Measurements from ENCODE around the gene PRKCE. TPM values are rescaled to one million over a fixed set of nuclear protein-coding genes. Genes with fewer than 3 reads are reported as not detected.

The PRKCE gene
- total and polyA plus RNA-seq, 7 donors, result 3.0 to 21.9 (median 15.8) TPM

GRCh38 chr2:45680351-45680967, 29.0 kb downstream of the PRKCE start:
- Histone ChIP-seq H3K27ac (peak overlapping the region in 1 of 4 donors; percentile 16), H3K36me3 (no peaks in the 10 kb centered on the region), H3K9me3 (no peaks in the 10 kb centered on the region), H3K4me1 (peaks cover 3 to 62% (median 37%) of the 10 kb centered on the region in 4 donors), H3K27me3 (no peaks in the 10 kb centered on the region), H3K4me3 (no peak overlapping the region)
- intact Hi-C loops (cut with DNase I), result no loop called here
- TF ChIP-seq POLR2AphosphoS5 (IDR thresholded peaks at IDR 0.05) (peak in 2 of 4 donors; percentile 9 to 28), EP300 (IDR thresholded peaks at IDR 0.05) (no peak)
- WGBS, 2 donors, result 23 to 63% methylated on average over 6 of the region's 6 CpGs
- no peak for DNase-seq

- TF ChIP-seq CTCF (IDR thresholded peaks at IDR 0.05) (no peak), POLR2A (IDR thresholded peaks at IDR 0.05) (no peak), EP300 (IDR thresholded peaks at IDR 0.05) (no peak), POLR2AphosphoS5 (IDR thresholded peaks at IDR 0.05) (no peak)
- Histone ChIP-seq H3K4me1 (peaks cover 3 to 50% (median 30%) of the 10 kb centered on the region in 4 donors), H3K4me3 (no peak overlapping the region), H3K9me3 (no peaks in the 10 kb centered on the region), H3K27me3 (no peaks in the 10 kb centered on the region), H3K27ac (no peak overlapping the region), H3K36me3 (no peaks in the 10 kb centered on the region)
- 75 to 83% methylated on average over 3 of the region's 3 CpGs for WGBS, 2 donors
- intact Hi-C loops (cut with DNase I), result no loop called here
- no peak for DNase-seq
Measured at GRCh38 chr2:45681675-45682074, 30.2 kb downstream of the PRKCE start.

- TF ChIP-seq POLR2A (IDR thresholded peaks at IDR 0.05) (no peak), EP300 (IDR thresholded peaks at IDR 0.05) (no peak), CTCF (IDR thresholded peaks at IDR 0.05) (no peak), POLR2AphosphoS5 (IDR thresholded peaks at IDR 0.05) (no peak)
- Histone ChIP-seq H3K36me3 (no peaks in the 10 kb centered on the region), H3K27me3 (no peaks in the 10 kb centered on the region), H3K27ac (no peak overlapping the region), H3K4me3 (no peak overlapping the region), H3K9me3 (no peaks in the 10 kb centered on the region), H3K4me1 (peaks cover 3 to 51% (median 32%) of the 10 kb centered on the region in 4 donors)
- WGBS, 2 donors, result 53 to 70% methylated on average over 3 of the region's 3 CpGs
- no peak for DNase-seq
- intact Hi-C loops (cut with DNase I), result no loop called here
Measured at GRCh38 chr2:45683292-45683691, 31.8 kb downstream of the PRKCE start.

GRCh38 chr2:45684756-45685155, 33.3 kb downstream of the PRKCE start:
- WGBS, 2 donors, result 55 to 75% methylated on average over 6 of the region's 6 CpGs
- no peak for TF ChIP-seq EP300 (IDR thresholded peaks at IDR 0.05)
- no peak for TF ChIP-seq POLR2AphosphoS5 (IDR thresholded peaks at IDR 0.05)
- no peak for TF ChIP-seq CTCF (IDR thresholded peaks at IDR 0.05)
- TF ChIP-seq POLR2A (IDR thresholded peaks at IDR 0.05), result no peak
- no peaks in the 10 kb centered on the region for H3K27me3 ChIP-seq
- no peak for DNase-seq
- H3K4me3 ChIP-seq, result no peak overlapping the region
- intact Hi-C loops (cut with DNase I), result no loop called here
- no peaks in the 10 kb centered on the region for H3K9me3 ChIP-seq
- peaks cover 3 to 53% (median 30%) of the 10 kb centered on the region in 4 donors for H3K4me1 ChIP-seq
- H3K36me3 ChIP-seq, result no peaks in the 10 kb centered on the region
- H3K27ac ChIP-seq, result no peak overlapping the region

- Histone ChIP-seq H3K27ac (no peak overlapping the region), H3K4me3 (no peak overlapping the region), H3K36me3 (no peaks in the 10 kb centered on the region), H3K27me3 (no peaks in the 10 kb centered on the region), H3K9me3 (no peaks in the 10 kb centered on the region), H3K4me1 (peaks cover 0 to 53% (median 31%) of the 10 kb centered on the region in 4 donors)
- 33 to 66% methylated on average over 3 of the region's 3 CpGs for WGBS, 2 donors
- TF ChIP-seq POLR2A (IDR thresholded peaks at IDR 0.05) (no peak), POLR2AphosphoS5 (IDR thresholded peaks at IDR 0.05) (no peak)
- DNase-seq, result no peak
- intact Hi-C loops (cut with DNase I), result no loop called here
Measured at GRCh38 chr2:45685260-45685659, 33.8 kb downstream of the PRKCE start.

- intact Hi-C loops (cut with DNase I), result no loop called here
- 94 to 97% methylated on average over 1 of the region's 1 CpG for WGBS, 2 donors
- Histone ChIP-seq H3K4me1 (peaks cover 0 to 56% (median 24%) of the 10 kb centered on the region in 4 donors), H3K27ac (no peak overlapping the region), H3K9me3 (no peaks in the 10 kb centered on the region), H3K36me3 (no peaks in the 10 kb centered on the region), H3K4me3 (no peak overlapping the region), H3K27me3 (no peaks in the 10 kb centered on the region)
- TF ChIP-seq CTCF (IDR thresholded peaks at IDR 0.05) (no peak), POLR2AphosphoS5 (IDR thresholded peaks at IDR 0.05) (no peak), EP300 (IDR thresholded peaks at IDR 0.05) (no peak), POLR2A (IDR thresholded peaks at IDR 0.05) (no peak)
- no peak for DNase-seq
Measured at GRCh38 chr2:45687964-45688363, 36.5 kb downstream of the PRKCE start.

Data from sigmoid colon (tissue), 7 donors.